Activated CD8-positive, alpha-beta memory T cell treated with anti-CD3 and anti-CD28 coated beads, Interleukin-2, amount 10 ng/mL, durations not matched to agents 7 days and 5 days (primary cell): ENCODE results near the gene SMPDL3A. TPM values are rescaled to one million over a fixed set of nuclear protein-coding genes. Genes with fewer than 3 reads are reported as not detected.

Experiments used
- ATAC-seq: fragments of 150-1000 bp; cut with Tn5 transposase; one replicate; pipeline ENCODE4 v1.10.0; 2021; ENCODE audit warnings: moderate library complexity
- CTCF ChIA-PET: fragments of 350-600 bp; sonication (Branson Sonifier 250); formaldehyde crosslinking; loops from one replicate; lab custom pipeline; 2021; ENCODE audit warnings: antibody characterized with exemption; lab: Charles Lee
- DNase-seq: peaks from one replicate; pipeline ENCODE4 v3.0.0-alpha.2; 2020
- H3K27ac Mint-ChIP-seq: one replicate; pipeline ENCODE4 v1.8.0; 2021; ENCODE audit warnings: mild to moderate bottlenecking, mixed read lengths
- H3K27me3 Mint-ChIP-seq: one replicate; pipeline ENCODE4 v1.8.0; 2021; ENCODE audit warnings: mixed read lengths
- H3K36me3 Mint-ChIP-seq: one replicate; pipeline ENCODE4 v1.8.0; 2021; ENCODE audit warnings: mild to moderate bottlenecking, mixed read lengths
- H3K4me1 Mint-ChIP-seq: one replicate; pipeline ENCODE4 v1.8.0; 2021; ENCODE audit warnings: mixed read lengths
- H3K4me3 Mint-ChIP-seq: one replicate; pipeline ENCODE4 v1.8.0; 2021; ENCODE audit warnings: mild to moderate bottlenecking, moderate library complexity, mixed read lengths
- H3K9me3 Mint-ChIP-seq: one replicate; pipeline ENCODE4 v1.8.0; 2022; ENCODE audit warnings: low read depth, mixed read lengths
- total RNA-seq, 2 experiments: library from RNA; stranded (reverse); gene quantifications; one replicate each; pipeline ENCODE4 v1.2.3, GENCODE V29; 2021

The SMPDL3A gene
- total RNA-seq, 2 experiments from 2014 or later: 0.52 TPM; not detected in 1

GRCh38 chr6:122783401-122783800 lies 5.7 kb upstream of the SMPDL3A start:
- DNase-seq (no peak), ATAC-seq (no peak)
- H3K27ac Mint-ChIP-seq: no peak overlapping the region
- no peaks in the 10 kb centered on the region for H3K9me3 Mint-ChIP-seq
- H3K36me3 Mint-ChIP-seq: no peaks in the 10 kb centered on the region
- CTCF ChIA-PET: interaction anchor here (0.7 kb wide), 1 partner anchor 193 kb away, joined by 3 read pairs; no protein-coding TSS in a partner anchor
- H3K4me3 Mint-ChIP-seq: no peak overlapping the region
- H3K4me1 Mint-ChIP-seq: no peaks in the 10 kb centered on the region
- peaks cover 47% of the 10 kb centered on the region for H3K27me3 Mint-ChIP-seq

- Mint-ChIP-seq H3K27me3 (peaks cover 53% of the 10 kb centered on the region), H3K36me3 (no peaks in the 10 kb centered on the region), H3K9me3 (no peaks in the 10 kb centered on the region), H3K4me3 (no peak overlapping the region), H3K4me1 (peaks cover 13% of the 10 kb centered on the region), H3K27ac (no peak overlapping the region)
- CTCF ChIA-PET: interaction anchor here (0.6 kb wide), 1 partner anchor 15 kb away, joined by 3 read pairs; no protein-coding TSS in a partner anchor
- DNase-seq (no peak), ATAC-seq (no peak)
Observed at GRCh38 chr6:122785891-122786290, 3.2 kb upstream of the SMPDL3A start.

GRCh38 chr6:122787721-122788120 lies 1.3 kb upstream of the SMPDL3A start:
- H3K9me3 Mint-ChIP-seq: no peaks in the 10 kb centered on the region
- no peak overlapping the region for H3K27ac Mint-ChIP-seq
- no peak overlapping the region for H3K4me3 Mint-ChIP-seq
- peaks cover 54% of the 10 kb centered on the region for H3K27me3 Mint-ChIP-seq
- DNase-seq: no peak
- CTCF ChIA-PET: interaction anchor here (1.2 kb wide), 1 partner anchor 51 kb away, joined by 3 read pairs; no protein-coding TSS in a partner anchor
- H3K36me3 Mint-ChIP-seq: no peaks in the 10 kb centered on the region
- no peak for ATAC-seq
- H3K4me1 Mint-ChIP-seq: peaks cover 13% of the 10 kb centered on the region

GRCh38 chr6:122788208-122788607 lies 850 bp upstream of the SMPDL3A start:
- H3K27ac Mint-ChIP-seq: no peak overlapping the region
- DNase-seq: no peak
- no peaks in the 10 kb centered on the region for H3K36me3 Mint-ChIP-seq
- ATAC-seq: no peak
- no peak overlapping the region for H3K4me3 Mint-ChIP-seq
- H3K4me1 Mint-ChIP-seq: peaks cover 13% of the 10 kb centered on the region
- H3K27me3 Mint-ChIP-seq: peaks cover 57% of the 10 kb centered on the region
- CTCF ChIA-PET: interaction anchor here (0.8 to 1.9 kb wide), 3 partner anchors 10 to 75 kb away, joined by 3 to 11 read pairs (median 4); no protein-coding TSS in a partner anchor
- no peaks in the 10 kb centered on the region for H3K9me3 Mint-ChIP-seq

GRCh38 chr6:122788663-122789181 lies 336 bp upstream of the SMPDL3A start:
- H3K4me3 Mint-ChIP-seq: peak overlapping the region; percentile 83
- H3K36me3 Mint-ChIP-seq: no peaks in the 10 kb centered on the region
- no peak overlapping the region for H3K27ac Mint-ChIP-seq
- DNase-seq (no peak), ATAC-seq (no peak)
- H3K4me1 Mint-ChIP-seq: peaks cover 13% of the 10 kb centered on the region
- H3K27me3 Mint-ChIP-seq: peaks cover 62% of the 10 kb centered on the region
- CTCF ChIA-PET: interaction anchor here (0.8 to 1.9 kb wide), 4 partner anchors 9 to 75 kb away, joined by 3 to 11 read pairs (median 4); no protein-coding TSS in a partner anchor
- H3K9me3 Mint-ChIP-seq: no peaks in the 10 kb centered on the region

- CTCF ChIA-PET: interaction anchor here (1.9 kb wide), 1 partner anchor 8 kb away, joined by 11 read pairs; no protein-coding TSS in a partner anchor
- DNase-seq (no peak), ATAC-seq (no peak)
- peaks cover 13% of the 10 kb centered on the region for H3K4me1 Mint-ChIP-seq
- no peaks in the 10 kb centered on the region for H3K36me3 Mint-ChIP-seq
- H3K4me3 Mint-ChIP-seq: peak overlapping the region; percentile 83
- peaks cover 63% of the 10 kb centered on the region for H3K27me3 Mint-ChIP-seq
- H3K27ac Mint-ChIP-seq: no peak overlapping the region
- no peaks in the 10 kb centered on the region for H3K9me3 Mint-ChIP-seq
Observed at GRCh38 chr6:122790028-122790422, 967 bp downstream of the SMPDL3A start.

- CTCF ChIA-PET: no interaction called here
- peaks cover 62% of the 10 kb centered on the region for H3K27me3 Mint-ChIP-seq
- H3K27ac Mint-ChIP-seq: no peak overlapping the region
- no peak for DNase-seq
- H3K4me1 Mint-ChIP-seq: peaks cover 13% of the 10 kb centered on the region
- no peak overlapping the region for H3K4me3 Mint-ChIP-seq
- H3K9me3 Mint-ChIP-seq: no peaks in the 10 kb centered on the region
- H3K36me3 Mint-ChIP-seq: no peaks in the 10 kb centered on the region
- ATAC-seq: no peak
Observed at GRCh38 chr6:122790423-122791309, 1.6 kb downstream of the SMPDL3A start.

GRCh38 chr6:122791310-122791679 lies 2.2 kb downstream of the SMPDL3A start:
- DNase-seq: no peak

GRCh38 chr6:122792766-122793165 lies 3.7 kb downstream of the SMPDL3A start:
- CTCF ChIA-PET: interaction anchor here (1.4 kb wide), 1 partner anchor 46 kb away, joined by 6 read pairs; no protein-coding TSS in a partner anchor
- Mint-ChIP-seq H3K4me1 (peaks cover 18% of the 10 kb centered on the region), H3K36me3 (no peaks in the 10 kb centered on the region), H3K27me3 (peaks cover 42% of the 10 kb centered on the region), H3K27ac (no peak overlapping the region), H3K4me3 (no peak overlapping the region), H3K9me3 (no peaks in the 10 kb centered on the region)
- ATAC-seq (no peak), DNase-seq (no peak)

More at GRCh38 chr6:122791310-122791679, 2.2 kb downstream of the SMPDL3A start:
- H3K9me3 Mint-ChIP-seq: no peaks in the 10 kb centered on the region
- H3K36me3 Mint-ChIP-seq: no peaks in the 10 kb centered on the region
- ATAC-seq: no peak
- H3K27ac Mint-ChIP-seq: no peak overlapping the region
- CTCF ChIA-PET: no interaction called here
- H3K27me3 Mint-ChIP-seq: peaks cover 56% of the 10 kb centered on the region
- no peak overlapping the region for H3K4me3 Mint-ChIP-seq
- H3K4me1 Mint-ChIP-seq: peaks cover 13% of the 10 kb centered on the region

- CTCF ChIA-PET: interaction anchor here (1.0 to 1.9 kb wide), 2 partner anchors 8 to 53 kb away, joined by 3 to 11 read pairs; partner anchors contain the start of gene SMPDL3A
- ATAC-seq (no peak), DNase-seq (no peak)
- no peak overlapping the region for H3K27ac Mint-ChIP-seq
- no peak overlapping the region for H3K4me3 Mint-ChIP-seq
- peaks cover 17% of the 10 kb centered on the region for H3K4me1 Mint-ChIP-seq
- peaks cover 9% of the 10 kb centered on the region for H3K27me3 Mint-ChIP-seq
- no peaks in the 10 kb centered on the region for H3K36me3 Mint-ChIP-seq
- H3K9me3 Mint-ChIP-seq: no peaks in the 10 kb centered on the region
Observed at GRCh38 chr6:122797537-122797936, 8.5 kb downstream of the SMPDL3A start.

GRCh38 chr6:122798099-122798641 lies 9.1 kb downstream of the SMPDL3A start:
- peak; percentile 51 for DNase-seq
- CTCF ChIA-PET: interaction anchor here (1.0 to 1.9 kb wide), 2 partner anchors 9 to 54 kb away, joined by 3 to 11 read pairs; partner anchors contain the start of gene SMPDL3A

GRCh38 chr6:122799140-122799745 lies 10.2 kb downstream of the SMPDL3A start:
- H3K4me3 Mint-ChIP-seq: no peak overlapping the region
- no peaks in the 10 kb centered on the region for H3K27me3 Mint-ChIP-seq
- CTCF ChIA-PET: no interaction called here
- ATAC-seq (no peak), DNase-seq (no peak)
- no peaks in the 10 kb centered on the region for H3K9me3 Mint-ChIP-seq
- no peak overlapping the region for H3K27ac Mint-ChIP-seq
- H3K36me3 Mint-ChIP-seq: no peaks in the 10 kb centered on the region
- H3K4me1 Mint-ChIP-seq: peaks cover 17% of the 10 kb centered on the region

More at GRCh38 chr6:122798099-122798641, 9.1 kb downstream of the SMPDL3A start:
- Mint-ChIP-seq H3K27me3 (peaks cover 6% of the 10 kb centered on the region), H3K36me3 (no peaks in the 10 kb centered on the region), H3K4me1 (peaks cover 17% of the 10 kb centered on the region), H3K27ac (peak overlapping the region; percentile 29), H3K4me3 (no peak overlapping the region), H3K9me3 (no peaks in the 10 kb centered on the region)
- peak; percentile 86 for ATAC-seq
